Caco-2 (cell line): ENCODE results near the gene RAPGEF5. TPM values are rescaled to one million over a fixed set of nuclear protein-coding genes. Genes with fewer than 3 reads are reported as not detected.

ENCODE experiments used
- BruUV-seq: library from RNA; stranded (reverse); fragments of 400-500 nt; replicated peaks from 2 replicates; lab custom pipeline; 2021; lab: Mats Ljungman, UMichigan
- CTCF ChIA-PET: fragments of 300-600 bp; sonication (Branson Sonifier 250); formaldehyde crosslinking; loops from one replicate; lab custom pipeline; 2022; ENCODE audit warnings: antibody characterized with exemption; lab: Charles Lee
- POLR2A ChIA-PET: fragments of 300-600 bp; sonication (Branson Sonifier 250); formaldehyde crosslinking; loops from one replicate; lab custom pipeline; 2022; ENCODE audit warnings: antibody characterized with exemption; lab: Charles Lee
- DNase-seq, 2 experiments: peaks; one replicate each; pipeline versions ENCODE4 v3.0.0 to v3.0.0-alpha.2; 2020 to 2022
- H3K27me3 ChIP-seq: replicated peaks from 2 replicates; pipeline ENCODE4 v1.6.0; 2011; ENCODE audit warnings: low read length; ENCODE audit not compliant: control insufficient read depth, insufficient read depth
- H3K36me3 ChIP-seq: 2 replicates; pipeline ENCODE4 v1.5.1; 2011; ENCODE audit warnings: low read length; ENCODE audit not compliant: control insufficient read depth, insufficient read depth
- H3K4me1 ChIP-seq: fragments of 250-450 bp; sonication (Bioruptor Pico); 2 replicates; pipeline ENCODE4 v1.5.1; 2020; ENCODE audit warnings: mild to moderate bottlenecking
- H3K4me3 ChIP-seq: 2 replicates; pipeline ENCODE4 v1.5.1; 2011; ENCODE audit warnings: low read depth, mild to moderate bottlenecking, control low read depth, low read length
- H3K9me3 ChIP-seq: fragments of 250-450 bp; sonication (Bioruptor Pico); 2 replicates; pipeline ENCODE4 v1.5.1; 2020; ENCODE audit warnings: mild to moderate bottlenecking, moderate library complexity
- H3K27ac Mint-ChIP-seq: one replicate; pipeline ENCODE4 v1.8.0; 2022; ENCODE audit warnings: mixed read lengths; ENCODE audit not compliant: unreplicated experiment
- H3K27me3 Mint-ChIP-seq: one replicate; pipeline ENCODE4 v1.8.0; 2022; ENCODE audit warnings: mixed read lengths; ENCODE audit not compliant: insufficient read depth, unreplicated experiment
- H3K36me3 Mint-ChIP-seq: one replicate; pipeline ENCODE4 v1.8.0; 2022; ENCODE audit warnings: mild to moderate bottlenecking, mixed read lengths; ENCODE audit not compliant: insufficient read depth, unreplicated experiment
- H3K4me1 Mint-ChIP-seq: one replicate; pipeline ENCODE4 v1.8.0; 2022; ENCODE audit warnings: low read depth, mixed read lengths; ENCODE audit not compliant: unreplicated experiment
- H3K4me3 Mint-ChIP-seq: one replicate; pipeline ENCODE4 v1.8.0; 2022; ENCODE audit warnings: mild to moderate bottlenecking, moderate library complexity, mixed read lengths; ENCODE audit not compliant: unreplicated experiment
- H3K9me3 Mint-ChIP-seq: one replicate; pipeline ENCODE4 v1.8.0; 2022; ENCODE audit warnings: mixed read lengths; ENCODE audit not compliant: unreplicated experiment
- CTCF ChIP-seq, 2 experiments: fragments of 200-600 bp in 1 of 2; IDR thresholded peaks; 1 replicate in 1 of 2; 2 replicates in 1 of 2; pipeline versions ENCODE4 v1.5.1 to v1.8.0; 2011 to 2022; ENCODE audit warnings: antibody characterized with exemption in 1 of 2, control low read depth in 1 of 2, inconsistent platforms in 1 of 2, low read depth in 1 of 2, low read length in 1 of 2, mild to moderate bottlenecking in 1 of 2, moderate library complexity in 1 of 2; ENCODE audit not compliant: insufficient read depth in 1 of 2, severe bottlenecking in 1 of 2, unreplicated experiment in 1 of 2
- intact Hi-C: fragments of 100-400 bp; cut with micrococcal nuclease; formaldehyde crosslinking; loops from one replicate; pipeline ENCODE4 v1.10.0; 2022; ENCODE audit not compliant: unreplicated experiment
- total RNA-seq: library from RNA; stranded (reverse); gene quantifications from 2 replicates; pipeline ENCODE4 v1.2.3, GENCODE V29; 2022

Gene RAPGEF5
- total RNA-seq, 1 experiment from 2014 or later = 16.9 TPM

- Histone ChIP-seq H3K4me3 (no peak overlapping the region), H3K4me1 (no peaks in the 10 kb centered on the region), H3K9me3 (no peaks in the 10 kb centered on the region), H3K27me3 (no peaks in the 10 kb centered on the region), H3K36me3 (no peaks in the 10 kb centered on the region; the same call in 1 of the 2 replicates)
- no peak for TF ChIP-seq CTCF (IDR thresholded peaks at IDR 0.05; ENCODE audit: insufficient read depth in 1 of 2, low read depth in 1 of 2, low read length in 1 of 2, severe bottlenecking in 1 of 2, unreplicated experiment in 1 of 2)
- ChIA-PET CTCF (no interaction called here), POLR2A (no interaction called here)
- intact Hi-C loops = no loop called here
- Mint-ChIP-seq H3K9me3 (no peaks in the 10 kb centered on the region), H3K4me3 (no peak overlapping the region), H3K27ac (no peak overlapping the region), H3K36me3 (no peaks in the 10 kb centered on the region), H3K27me3 (no peaks in the 10 kb centered on the region), H3K4me1 (no peaks in the 10 kb centered on the region)
- no peak for DNase-seq
- no TSS peak for BruUV-seq
Measured at GRCh38 chr7:22152690-22153089, 204.3 kb downstream of the RAPGEF5 start.

GRCh38 chr7:22151901-22152300, 205.1 kb downstream of the RAPGEF5 start:
- intact Hi-C loops = no loop called here
- no peak for DNase-seq
- CTCF ChIA-PET = interaction anchor here (0.5 kb wide), 1 partner anchor 119 kb away, joined by 4 read pairs; no protein-coding TSS in a partner anchor

GRCh38 chr7:22150221-22150620, 206.7 kb downstream of the RAPGEF5 start:
- Mint-ChIP-seq H3K27ac (no peak overlapping the region), H3K27me3 (no peaks in the 10 kb centered on the region), H3K9me3 (no peaks in the 10 kb centered on the region), H3K4me1 (no peaks in the 10 kb centered on the region), H3K36me3 (no peaks in the 10 kb centered on the region), H3K4me3 (no peak overlapping the region)
- intact Hi-C loops = no loop called here
- CTCF ChIA-PET = no interaction called here
- H3K9me3 ChIP-seq = no peaks in the 10 kb centered on the region
- no peak for DNase-seq
- POLR2A ChIA-PET = no interaction called here
- BruUV-seq = no TSS peak
- H3K36me3 ChIP-seq = no peaks in the 10 kb centered on the region
- no peak overlapping the region for H3K4me3 ChIP-seq
- TF ChIP-seq CTCF (IDR thresholded peaks at IDR 0.05; ENCODE audit: insufficient read depth in 1 of 2, low read depth in 1 of 2, low read length in 1 of 2, severe bottlenecking in 1 of 2, unreplicated experiment in 1 of 2) = no peak
- H3K27me3 ChIP-seq = no peaks in the 10 kb centered on the region
- no peaks in the 10 kb centered on the region for H3K4me1 ChIP-seq

More at GRCh38 chr7:22151901-22152300, 205.1 kb downstream of the RAPGEF5 start:
- POLR2A ChIA-PET = no interaction called here
- BruUV-seq = no TSS peak
- Histone ChIP-seq H3K9me3 (no peaks in the 10 kb centered on the region), H3K4me1 (no peaks in the 10 kb centered on the region), H3K36me3 (no peaks in the 10 kb centered on the region; the same call in 1 of the 2 replicates), H3K27me3 (no peaks in the 10 kb centered on the region), H3K4me3 (no peak overlapping the region)
- Mint-ChIP-seq H3K27ac (no peak overlapping the region), H3K4me1 (no peaks in the 10 kb centered on the region), H3K36me3 (no peaks in the 10 kb centered on the region), H3K27me3 (no peaks in the 10 kb centered on the region), H3K4me3 (no peak overlapping the region), H3K9me3 (no peaks in the 10 kb centered on the region)
- TF ChIP-seq CTCF (IDR thresholded peaks at IDR 0.05; ENCODE audit: insufficient read depth in 1 of 2, low read depth in 1 of 2, low read length in 1 of 2, severe bottlenecking in 1 of 2, unreplicated experiment in 1 of 2) = no peak
